NCI-H1417 treated with DMSO at 0.1 percent for 48 hours (cell line): Measurements from ENCODE around the gene PFAS.

Source experiments
- DNase-seq: peaks from one replicate; lab custom pipeline; 2025; lab: John Stamatoyannopoulos, UW

PFAS gene

DNA sequence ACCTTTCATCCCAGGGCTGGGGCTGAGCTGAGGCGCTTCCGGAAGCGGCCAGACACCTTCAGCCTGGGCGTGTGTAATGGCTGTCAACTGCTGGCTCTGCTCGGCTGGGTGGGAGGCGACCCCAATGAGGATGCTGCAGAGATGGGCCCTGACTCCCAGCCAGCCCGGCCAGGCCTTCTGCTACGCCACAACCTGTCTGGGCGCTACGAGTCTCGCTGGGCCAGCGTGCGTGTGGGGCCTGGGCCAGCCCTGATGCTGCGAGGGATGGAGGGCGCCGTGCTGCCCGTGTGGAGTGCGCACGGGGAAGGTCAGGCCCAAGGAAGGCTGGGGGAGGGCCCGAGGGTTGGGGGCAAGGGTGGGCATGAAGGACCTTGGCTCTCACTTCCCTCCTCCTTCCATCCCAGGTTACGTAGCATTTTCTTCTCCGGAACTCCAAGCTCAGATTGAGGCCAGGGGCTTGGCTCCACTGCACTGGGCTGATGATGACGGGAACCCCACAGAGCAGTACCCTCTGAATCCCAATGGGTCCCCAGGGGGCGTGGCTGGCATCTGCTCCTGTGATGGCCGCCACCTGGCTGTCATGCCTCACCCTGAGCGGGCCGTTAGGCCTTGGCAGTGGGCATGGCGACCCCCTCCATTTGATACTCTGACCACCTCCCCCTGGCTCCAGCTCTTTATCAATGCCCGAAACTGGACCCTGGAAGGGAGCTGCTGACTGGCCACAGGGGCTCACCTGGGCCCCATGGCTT lies 19.6 kb downstream of the PFAS start:
- DNase-seq = no peak

GRCh38 chr17:8272421-8272820 lies 23.3 kb downstream of the PFAS start:
- DNase-seq = no peak

DNA sequence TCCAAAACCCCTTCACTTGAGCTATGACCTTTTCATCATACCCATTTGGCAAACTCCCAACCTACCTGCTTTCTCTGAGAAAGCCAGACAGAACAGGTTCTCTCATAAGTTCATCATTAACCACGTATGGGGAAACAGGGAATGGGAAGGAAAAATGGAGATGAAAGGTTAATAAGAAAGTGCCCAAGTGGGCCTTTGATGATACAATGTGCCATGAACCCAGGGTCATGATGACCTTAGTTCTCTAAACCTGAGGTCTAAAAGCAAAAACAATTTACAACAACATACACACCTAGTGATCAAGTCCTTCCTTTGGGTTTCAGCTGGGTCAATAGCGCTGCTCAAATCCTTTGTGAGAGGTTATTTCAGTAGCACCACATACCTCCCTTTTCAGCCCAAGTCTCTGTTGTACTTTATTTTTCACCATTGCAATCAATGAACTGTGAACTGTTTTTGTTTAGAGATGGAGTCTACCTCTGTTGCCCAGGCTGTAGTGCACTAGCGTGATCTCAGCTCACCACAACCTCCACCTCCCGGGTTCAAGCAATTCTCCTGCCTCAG lies 24.9 kb downstream of the PFAS start:
- DNase-seq = no peak

GRCh38 chr17:8274816-8275215 lies 25.7 kb downstream of the PFAS start:
- no peak for DNase-seq

- DNase-seq = no peak
These were observed 26.6 kb downstream of the PFAS start for GRCh38 chr17:8275421-8276290.

- DNase-seq = no peak
These were observed 28.2 kb downstream of the PFAS start for GRCh38 chr17:8277317-8277716.

- no peak for DNase-seq
These were observed 33.3 kb downstream of the PFAS start for GRCh38 chr17:8282345-8282744.

DNA sequence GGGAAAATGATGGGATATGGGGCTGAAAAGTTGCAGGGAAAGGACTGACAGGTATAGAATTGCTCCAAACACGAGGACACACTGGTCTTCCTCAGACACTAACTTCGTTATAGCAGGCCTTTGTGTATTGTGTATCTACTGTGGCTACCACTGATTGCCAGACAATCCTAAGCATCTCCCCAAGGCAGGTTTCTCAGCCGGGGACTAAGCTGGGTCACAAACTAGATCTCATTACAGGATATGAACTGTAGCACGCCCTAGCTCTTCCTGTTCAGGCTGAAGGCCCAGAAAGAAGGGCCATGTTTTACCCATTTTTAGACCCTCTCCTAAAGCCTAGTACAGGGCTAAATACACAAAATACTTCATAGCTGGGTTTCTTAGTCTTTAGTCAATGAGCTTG lies 34.3 kb downstream of the PFAS start:
- no peak for DNase-seq

GRCh38 chr17:8284126-8284525 lies 35.0 kb downstream of the PFAS start:
- no peak for DNase-seq

- no peak for DNase-seq
These were observed 36.4 kb downstream of the PFAS start for GRCh38 chr17:8285270-8286181.

GRCh38 chr17:8287651-8288335 lies 38.7 kb downstream of the PFAS start:
- DNase-seq = no peak

GRCh38 chr17:8288336-8289102 lies 39.4 kb downstream of the PFAS start, which contains the start of gene RANGRF:
TSS of gene RANGRF (plus strand) at chr17:8288670. CDS start at chr17:8288789, 119 bp downstream.
- peak; percentile 18 for DNase-seq

- DNase-seq = no peak
These were observed 40.0 kb downstream of the PFAS start for GRCh38 chr17:8289103-8289397.

- no peak for DNase-seq
These were observed 41.0 kb downstream of the PFAS start for GRCh38 chr17:8290043-8290442.

DNA sequence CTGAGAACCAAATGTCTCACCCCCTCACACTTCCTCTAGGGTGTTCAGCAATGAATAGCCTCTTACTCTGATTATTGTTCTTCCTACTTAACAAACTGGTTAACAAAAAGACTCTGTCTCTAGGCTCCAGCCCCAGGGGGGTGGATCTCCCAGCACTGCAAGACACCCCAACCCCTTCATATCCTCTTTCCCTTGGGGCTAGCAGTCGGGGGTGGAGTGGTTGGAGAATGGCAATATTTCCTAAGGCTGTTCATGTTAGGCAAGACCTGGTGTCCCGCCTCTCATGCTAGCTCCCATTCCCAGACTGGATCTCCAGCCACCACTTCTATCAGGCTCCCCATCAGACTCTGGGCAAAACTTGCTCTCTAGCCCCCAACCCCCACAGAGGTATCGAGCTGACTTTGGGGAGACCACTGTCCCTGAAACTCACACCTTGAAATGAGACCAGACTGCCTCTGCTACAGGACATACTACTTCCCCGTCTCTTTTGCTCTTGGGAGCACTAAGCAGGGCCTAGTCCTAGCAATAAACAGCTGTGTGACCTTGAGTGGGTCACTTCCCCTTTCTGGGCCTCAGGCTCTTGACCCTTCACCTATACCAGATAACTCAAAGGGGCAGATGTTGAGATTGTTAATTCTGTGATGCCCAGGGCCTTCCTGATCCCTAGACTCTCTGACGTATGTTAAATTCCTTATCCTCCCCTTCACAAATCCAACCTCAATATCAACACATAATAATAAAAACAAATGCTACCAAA lies 43.7 kb downstream of the PFAS start:
- no peak for DNase-seq

DNA sequence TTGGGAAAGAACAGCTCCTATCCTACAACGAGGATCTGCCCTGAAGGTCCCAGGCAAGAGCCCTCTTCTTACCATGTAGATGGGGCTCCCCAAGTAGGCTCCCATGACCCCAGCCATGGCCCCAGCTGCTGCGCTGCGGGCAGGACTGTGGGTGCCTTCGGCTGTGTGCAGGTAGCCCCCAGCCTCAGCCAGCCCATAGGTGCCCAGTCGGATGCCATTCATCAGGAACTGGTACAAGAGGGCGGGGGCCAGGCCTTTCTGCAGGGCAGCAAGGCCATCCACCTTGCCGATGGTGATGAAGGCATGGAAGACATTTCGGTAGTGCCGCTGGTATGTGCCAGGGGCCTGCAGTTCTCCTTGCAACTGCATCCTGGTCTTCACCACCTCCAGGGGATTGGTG lies 45.3 kb downstream of the PFAS start:
- DNase-seq = no peak

DNA sequence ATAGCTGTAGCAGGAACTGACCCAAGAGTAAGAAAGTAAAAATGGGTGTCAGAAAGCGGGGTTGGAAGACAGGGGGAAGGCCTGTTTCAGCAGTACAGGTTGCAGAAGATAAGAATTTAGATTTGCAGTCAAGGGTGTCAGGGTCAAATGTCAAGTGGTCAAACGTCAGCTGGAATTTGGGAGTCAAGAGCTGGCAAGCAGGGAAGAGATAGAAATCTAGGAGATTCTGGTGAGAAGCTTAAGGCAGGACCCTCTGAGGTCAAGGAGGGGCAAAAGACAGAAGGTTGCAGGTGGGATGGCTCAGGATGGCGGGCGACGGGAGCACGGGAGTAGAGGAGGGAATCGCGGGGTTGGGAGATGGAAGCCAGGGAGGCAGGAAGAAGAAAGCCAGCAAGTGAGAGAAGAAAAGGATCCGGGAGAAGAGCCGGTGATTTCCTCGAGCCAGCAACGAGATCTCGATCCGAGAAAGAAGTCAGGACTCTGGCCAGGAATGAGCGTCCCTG lies 45.8 kb downstream of the PFAS start:
- no peak for DNase-seq

GRCh38 chr17:8300226-8300625 lies 51.1 kb downstream of the PFAS start:
- no peak for DNase-seq

DNA sequence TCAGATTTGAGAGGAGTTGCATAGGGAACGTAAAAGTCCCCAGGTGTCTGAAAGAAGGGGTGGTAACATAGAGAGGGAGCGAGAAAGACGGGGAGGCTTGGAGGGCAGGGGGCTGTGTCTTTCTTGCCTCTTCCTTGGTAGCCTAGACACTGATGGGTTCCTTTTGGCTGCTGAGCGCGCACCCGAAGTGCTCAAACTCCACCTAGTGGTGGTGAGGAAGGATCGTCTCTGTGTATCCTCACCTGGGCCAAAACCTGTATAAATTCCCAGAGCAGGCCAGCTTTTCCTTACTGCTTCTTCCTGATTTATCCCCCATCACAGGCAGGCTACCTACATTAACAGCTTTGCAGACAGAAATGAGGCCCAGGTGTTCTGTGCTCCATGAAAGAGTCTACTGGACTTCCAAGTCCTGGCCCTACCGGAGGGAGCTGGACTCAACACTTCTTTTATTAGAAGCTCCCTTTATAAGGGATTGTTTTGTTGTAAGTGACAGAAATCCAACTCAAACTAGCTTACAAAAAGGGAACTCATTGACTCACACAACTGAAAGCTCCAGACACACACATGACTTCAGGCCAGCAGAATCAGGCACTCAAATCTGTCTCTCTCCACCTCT lies 51.6 kb downstream of the PFAS start:
- DNase-seq = no peak
